SK-N-MC (cell line): ENCODE measurements around the gene EMP3.
"Not testable (repeated sequence)": the region's sequence is repeated elsewhere in the genome, so short reads cannot be mapped to it uniquely, and the experiment has no call there.

Experiments
- DNase-seq: peaks from one replicate; pipeline ENCODE4 v3.0.0-alpha.2; 2011; ENCODE audit warnings: low read depth, low spot score
- H3K27ac ChIP-seq: fragments of 200-600 bp; sonication (generic); 2 replicates; pipeline ENCODE4 v1.5.1; 2016; ENCODE audit warnings: mixed run types
- H3K36me3 ChIP-seq: fragments of 200-600 bp; sonication (generic); 2 replicates; pipeline ENCODE4 v1.6.1; 2017; ENCODE audit warnings: antibody characterized with exemption, low read length, mixed read lengths; ENCODE audit not compliant: insufficient read depth
- H3K4me3 ChIP-seq: fragments of 200-600 bp; sonication (generic); 2 replicates; pipeline ENCODE4 v1.5.1; 2016
- H3K9ac ChIP-seq: fragments of 200-600 bp; sonication (generic); 2 replicates; pipeline ENCODE4 v1.8.0; 2017; ENCODE audit warnings: mixed run types, mixed read lengths; ENCODE audit not compliant: insufficient read length
- H3K9me3 ChIP-seq: fragments of 200-600 bp; sonication (generic); 2 replicates; pipeline ENCODE4 v1.6.1; 2017; ENCODE audit warnings: low read depth, mild to moderate bottlenecking, antibody characterized with exemption, low read length, moderate library complexity, mixed read lengths
- EZH2 ChIP-seq: fragments of 200-600 bp; sonication (generic); IDR thresholded peaks from one replicate; pipeline ENCODE4 v1.6.1; 2017; ENCODE audit warnings: antibody characterized with exemption
- FOXP2 ChIP-seq: optimal IDR thresholded peaks from 2 replicates; pipeline ENCODE3; 2011; ENCODE audit warnings: mild to moderate bottlenecking, moderate library complexity; ENCODE audit not compliant: insufficient read depth; ENCODE audit errors: extremely low read length, control extremely low read depth
- POLR2AphosphoS5 ChIP-seq: IDR thresholded peaks from 2 replicates; pipeline ENCODE4 v1.6.1; 2012; ENCODE audit warnings: mild to moderate bottlenecking, low read depth, low read length, borderline replicate concordance

The EMP3 gene

DNA sequence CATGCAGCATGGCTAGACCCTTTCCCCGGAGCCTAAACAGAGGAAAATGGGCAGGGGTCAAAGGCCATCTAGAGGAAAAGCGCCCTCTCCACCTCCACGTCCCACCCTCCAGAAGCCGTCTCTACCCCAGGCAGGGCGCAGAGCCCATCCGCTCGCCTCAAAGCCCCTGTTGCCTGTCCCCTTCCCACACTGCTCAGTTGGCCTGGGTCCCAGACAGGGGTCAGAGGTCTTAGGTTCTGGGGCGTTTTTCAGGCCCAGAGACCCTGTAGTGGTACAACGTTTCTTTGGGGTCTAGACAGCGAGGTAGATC is 38.1 kb downstream of the EMP3 start:
- no peaks in the 10 kb centered on the region for H3K36me3 ChIP-seq
- H3K4me3 ChIP-seq, result peak overlapping the region; percentile 88
- no peaks in the 10 kb centered on the region for H3K9me3 ChIP-seq
- TF ChIP-seq FOXP2 (no peak), EZH2 (no peak), POLR2AphosphoS5 (no peak; the same call in 1 of the 2 replicates)
- H3K9ac ChIP-seq, result peak overlapping the region; percentile 86
- peak overlapping the region; percentile 88 for H3K27ac ChIP-seq
- DNase-seq, result no peak

DNA sequence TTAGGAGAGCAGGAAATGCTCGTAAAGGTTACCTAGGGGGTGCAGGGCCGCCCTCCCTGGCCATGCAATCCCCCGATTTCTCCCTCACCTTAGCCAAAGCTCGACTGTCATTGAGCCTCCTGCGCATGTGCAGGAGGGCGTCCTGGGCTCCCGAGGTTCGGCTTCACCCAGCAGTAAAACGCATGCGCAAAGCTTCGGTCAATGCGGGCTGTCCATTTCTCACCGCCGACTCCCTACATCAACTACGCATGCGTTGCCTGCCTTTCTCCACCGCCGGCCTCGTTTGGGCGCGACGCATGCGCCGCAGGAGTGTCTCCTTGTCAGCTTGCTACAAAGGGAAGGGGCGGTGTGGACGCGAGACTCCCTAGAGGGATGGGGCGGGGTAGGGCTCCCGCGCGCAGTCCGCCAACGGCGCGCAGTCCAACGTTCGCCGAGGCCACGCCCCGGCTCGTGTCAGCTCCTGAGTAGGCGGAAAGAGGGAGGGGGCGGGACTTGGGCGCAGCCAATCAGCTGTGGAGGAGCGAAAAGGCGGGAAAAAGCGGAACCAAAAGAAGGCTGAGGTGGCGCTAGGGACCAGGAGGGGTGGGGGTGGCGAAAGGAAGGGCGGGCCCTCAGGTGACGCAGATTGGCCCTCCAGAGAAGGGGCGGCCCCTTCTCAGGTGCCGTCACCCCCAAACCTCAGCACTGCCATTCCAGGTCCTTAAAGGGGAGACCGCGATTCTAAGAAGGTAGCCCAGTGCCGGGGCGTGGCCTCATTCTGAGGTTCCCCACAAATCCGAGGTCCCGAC is 38.7 kb downstream of the EMP3 start, which contains the start of the genes SYNGR4 and TMEM143:
SYNGR4 (plus strand) TSS at position 558 of the 788 bp plus-strand sequence. CDS start 1,476 bp downstream, outside the sequence.
TMEM143 (minus strand) TSS at position 131 of the 788 bp plus-strand sequence; CDS start at position 111, 20 bp downstream.
- H3K9me3 ChIP-seq, result no peaks in the 10 kb centered on the region
- peak; percentile 95 for DNase-seq
- peak; percentile 68 for TF ChIP-seq POLR2AphosphoS5
- TF ChIP-seq EZH2, result no peak
- TF ChIP-seq FOXP2, result peak; percentile 71

DNA sequence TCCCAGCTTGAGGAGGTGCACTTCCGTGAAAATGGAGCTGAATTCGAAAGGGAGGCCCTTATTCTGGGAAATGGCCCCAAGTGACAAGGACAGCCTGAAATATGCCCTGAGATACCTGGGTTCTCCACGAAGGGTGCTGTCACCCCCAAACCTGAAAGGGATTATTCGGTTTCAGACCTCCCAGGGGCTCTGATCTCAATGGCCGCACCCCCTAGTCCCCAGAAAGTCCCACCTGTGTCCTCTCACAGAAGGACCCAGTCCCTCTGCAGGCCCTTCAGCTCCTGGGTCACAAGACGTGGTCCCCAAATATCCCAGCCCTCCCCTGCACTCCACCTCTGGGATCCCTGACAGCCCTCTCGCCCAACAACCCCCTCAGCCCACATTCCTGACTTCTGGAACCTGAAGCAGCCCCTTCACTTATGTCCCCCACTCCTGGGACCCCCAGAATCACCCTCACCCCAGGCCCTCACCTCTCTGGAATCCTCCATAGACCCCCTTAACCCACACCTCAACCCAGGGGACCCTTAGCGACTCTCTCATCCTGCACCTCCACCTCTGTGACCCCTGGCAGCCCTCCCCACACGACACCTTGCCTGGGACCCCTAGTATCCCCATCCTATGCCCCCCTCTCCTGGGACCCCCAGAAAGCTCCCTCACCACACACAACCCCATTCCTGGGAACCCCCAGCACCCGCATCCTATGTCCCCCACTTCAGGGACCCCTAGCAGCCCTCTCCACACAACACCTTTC is 39.4 kb downstream of the EMP3 start:
- Histone ChIP-seq H3K36me3 (no peaks in the 10 kb centered on the region), H3K4me3 (no peak overlapping the region), H3K9me3 (no peaks in the 10 kb centered on the region), H3K27ac (peak overlapping the region; percentile 78), H3K9ac (peak overlapping the region; percentile 32)
- TF ChIP-seq POLR2AphosphoS5 (no peak), EZH2 (no peak), FOXP2 (no peak)
- no peak for DNase-seq

More for the DNA sequence above, 38.7 kb downstream of the EMP3 start, which contains the start of the genes SYNGR4 and TMEM143:
- H3K27ac ChIP-seq, result peak within 1 kb of the TSS; percentile 88
- H3K9ac ChIP-seq, result peak within 1 kb of the TSS; percentile 86
- H3K4me3 ChIP-seq, result peak within 1 kb of the TSS; percentile 88
- H3K36me3 ChIP-seq, result no peaks in the 10 kb centered on the region

GRCh38 chr19:48365602-48366001 is 40.2 kb downstream of the EMP3 start:
- no peak overlapping the region for H3K27ac ChIP-seq
- H3K9ac ChIP-seq, result no peak overlapping the region

DNA sequence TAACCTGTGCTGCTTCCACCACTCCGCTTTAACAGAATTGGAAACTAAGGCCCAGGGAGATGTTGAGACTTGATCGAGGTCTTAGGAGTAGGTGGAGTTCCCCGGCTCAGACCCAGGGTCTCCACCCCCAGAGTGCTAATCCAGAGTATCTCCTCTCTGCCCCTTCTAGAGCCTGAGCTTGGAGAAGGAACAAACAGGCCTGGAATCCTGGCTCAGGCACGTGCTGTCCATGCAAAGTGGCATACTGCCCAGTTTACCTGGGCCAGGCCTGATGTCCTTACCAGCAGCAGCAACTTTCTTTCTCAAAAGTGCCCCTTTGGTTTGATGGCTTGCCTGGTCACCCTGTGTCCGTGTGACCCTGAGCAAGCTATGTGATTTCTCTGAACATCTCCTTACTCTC is 42.5 kb downstream of the EMP3 start:
- Histone ChIP-seq H3K36me3 (no peaks in the 10 kb centered on the region), H3K4me3 (no peak overlapping the region), H3K27ac (peak overlapping the region; percentile 61), H3K9ac (no peak overlapping the region), H3K9me3 (no peaks in the 10 kb centered on the region)
- DNase-seq, result no peak
- TF ChIP-seq FOXP2, result no peak
- TF ChIP-seq EZH2, result no peak
- no peak for TF ChIP-seq POLR2AphosphoS5

More at GRCh38 chr19:48365602-48366001, 40.2 kb downstream of the EMP3 start:
- Histone ChIP-seq H3K9me3 (no peaks in the 10 kb centered on the region), H3K4me3 (no peak overlapping the region), H3K36me3 (no peaks in the 10 kb centered on the region)
- no peak for DNase-seq
- TF ChIP-seq POLR2AphosphoS5 (no peak), EZH2 (no peak), FOXP2 (no peak)

DNA sequence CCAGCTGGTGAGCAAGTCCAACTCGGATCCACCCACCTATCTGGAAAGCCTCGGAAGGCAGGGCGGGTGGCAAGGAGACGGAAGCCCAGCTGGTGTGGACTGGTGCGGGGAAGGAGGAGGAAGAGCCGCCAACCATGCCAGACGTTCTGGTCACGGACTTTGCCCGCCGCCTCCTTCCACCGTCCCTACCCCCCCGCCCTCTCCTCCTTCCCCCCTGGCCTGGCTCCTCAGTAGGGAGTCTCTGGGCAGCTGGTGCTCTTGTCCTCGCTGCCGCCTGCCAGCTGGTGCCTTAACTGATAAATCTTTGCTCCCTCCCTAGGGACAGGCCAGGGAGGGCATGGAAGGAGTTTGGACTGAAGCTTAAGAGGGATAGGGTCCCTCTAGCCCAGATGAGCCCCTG is 43.6 kb downstream of the EMP3 start:
- Histone ChIP-seq H3K9ac (no peak overlapping the region), H3K36me3 (no peaks in the 10 kb centered on the region), H3K4me3 (no peak overlapping the region), H3K9me3 (no peaks in the 10 kb centered on the region), H3K27ac (no peak overlapping the region)
- TF ChIP-seq FOXP2 (no peak), EZH2 (no peak), POLR2AphosphoS5 (no peak)
- no peak for DNase-seq

- Histone ChIP-seq H3K4me3 (no peak overlapping the region), H3K9me3 (no peaks in the 10 kb centered on the region), H3K9ac (no peak overlapping the region), H3K27ac (no peak overlapping the region), H3K36me3 (no peaks in the 10 kb centered on the region)
- TF ChIP-seq POLR2AphosphoS5 (no peak), FOXP2 (no peak), EZH2 (no peak)
- DNase-seq, result no peak
These were observed 45.6 kb downstream of the EMP3 start for GRCh38 chr19:48370955-48371354.

GRCh38 chr19:48371367-48371766 is 46.0 kb downstream of the EMP3 start:
- H3K9me3 ChIP-seq, result no peaks in the 10 kb centered on the region
- peak overlapping the region; percentile 91; the same call in 1 of the 2 replicates for H3K27ac ChIP-seq
- H3K9ac ChIP-seq, result no peak overlapping the region
- DNase-seq, result no peak
- no peaks in the 10 kb centered on the region for H3K36me3 ChIP-seq
- no peak overlapping the region for H3K4me3 ChIP-seq
- no peak for TF ChIP-seq POLR2AphosphoS5

GRCh38 chr19:48371771-48372170 is 46.4 kb downstream of the EMP3 start:
- not testable (repeated sequence) for H3K9ac ChIP-seq, H3K4me3 ChIP-seq, DNase-seq, H3K36me3 ChIP-seq, H3K9me3 ChIP-seq
- H3K27ac ChIP-seq, result peak overlapping the region; percentile 91
